ENCODE data around the gene IMPG1.

- no peak for TF ChIP-seq CTCF (conservative IDR thresholded peaks at IDR 0.05; ENCODE audit: low read depth, low read length)
- TF ChIP-seq EZH2 (IDR thresholded peaks at IDR 0.05; ENCODE audit: low read length, unreplicated experiment) = no peak
- no peak for TF ChIP-seq EZH2phosphoT487 (IDR thresholded peaks at IDR 0.05; ENCODE audit: borderline replicate concordance, low read length)
Observed at GRCh38 chr6:76035713-76036112, 36.7 kb downstream of the IMPG1 start.

Measured in PC-3 (cell line).